A549 treated with CpdA at 1 μM for 4 hours (cell line): ENCODE data around the gene C1orf56. TPM values are rescaled to one million over a fixed set of nuclear protein-coding genes. Genes with fewer than 3 reads are reported as not detected.

Source experiments
- total RNA-seq: library from RNA; stranded (reverse); fragments of 200-300 nt; extraction: Qiagen RNA extraction; gene quantifications from 5 replicates; pipeline ENCODE4 v1.2.3, GENCODE V29; 2022; ENCODE audit warnings: low read depth

The C1orf56 gene, protein sequence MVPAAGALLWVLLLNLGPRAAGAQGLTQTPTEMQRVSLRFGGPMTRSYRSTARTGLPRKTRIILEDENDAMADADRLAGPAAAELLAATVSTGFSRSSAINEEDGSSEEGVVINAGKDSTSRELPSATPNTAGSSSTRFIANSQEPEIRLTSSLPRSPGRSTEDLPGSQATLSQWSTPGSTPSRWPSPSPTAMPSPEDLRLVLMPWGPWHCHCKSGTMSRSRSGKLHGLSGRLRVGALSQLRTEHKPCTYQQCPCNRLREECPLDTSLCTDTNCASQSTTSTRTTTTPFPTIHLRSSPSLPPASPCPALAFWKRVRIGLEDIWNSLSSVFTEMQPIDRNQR
- 5.5 to 9.1 TPM (median 7.4 TPM) in 5 replicates for total RNA-seq

DNA sequence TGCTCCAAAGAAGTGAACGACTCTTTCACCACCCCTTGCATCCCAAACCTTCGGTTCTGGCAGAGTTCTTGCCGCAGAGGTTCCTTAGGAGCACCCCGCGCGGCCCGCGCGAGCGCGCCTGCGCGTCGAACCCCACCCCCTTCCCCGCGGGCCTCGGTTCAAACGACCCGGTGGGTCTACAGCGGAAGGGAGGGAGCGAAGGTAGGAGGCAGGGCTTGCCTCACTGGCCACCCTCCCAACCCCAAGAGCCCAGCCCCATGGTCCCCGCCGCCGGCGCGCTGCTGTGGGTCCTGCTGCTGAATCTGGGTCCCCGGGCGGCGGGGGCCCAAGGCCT is at the start of gene C1orf56:
Gene C1orf56, plus strand, starts transcription at position 161 of the 334 bp plus-strand sequence. Its CDS starts 97 bp downstream, at position 258.

DNA sequence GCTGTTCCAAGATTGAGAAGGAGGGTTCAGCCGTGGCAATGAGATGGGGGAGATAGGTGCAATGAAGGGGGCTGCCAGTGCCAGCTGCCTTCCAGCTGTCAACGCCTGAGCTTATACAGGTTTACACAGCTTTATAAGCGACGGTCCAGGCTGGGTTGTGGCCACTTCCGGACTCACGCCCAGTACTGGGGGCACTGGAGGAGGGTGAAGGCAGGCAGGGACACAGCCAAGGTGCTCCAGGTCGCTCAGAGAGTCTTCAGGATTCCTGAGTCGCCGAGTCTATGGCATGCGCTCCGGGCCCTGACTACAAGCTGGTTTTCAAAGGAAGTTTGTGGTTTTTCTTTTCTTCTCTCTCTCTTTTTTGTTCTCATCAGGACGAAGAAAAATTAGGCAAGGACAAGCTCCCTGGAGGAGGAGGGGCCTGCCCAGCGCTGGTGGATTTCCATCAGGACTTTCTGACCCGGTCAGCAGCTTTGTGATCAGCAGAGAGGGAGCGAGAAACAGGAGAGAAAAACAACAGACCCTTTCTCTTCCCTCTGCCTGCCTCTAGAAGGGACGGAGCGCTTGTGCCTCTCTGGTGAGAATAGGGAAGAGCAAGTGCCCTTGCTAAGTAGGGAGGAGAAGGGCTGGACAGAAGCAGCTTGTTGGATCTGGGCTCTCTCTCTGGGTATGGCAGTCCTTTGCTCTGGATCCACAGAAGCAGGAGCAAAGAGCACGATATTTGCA is 41.1 kb upstream of the C1orf56 start, which contains the start of gene MINDY1:
Gene MINDY1, minus strand, starts transcription at position 576 of the 726 bp plus-strand sequence. CDS start 4,285 bp downstream, outside the sequence.

DNA sequence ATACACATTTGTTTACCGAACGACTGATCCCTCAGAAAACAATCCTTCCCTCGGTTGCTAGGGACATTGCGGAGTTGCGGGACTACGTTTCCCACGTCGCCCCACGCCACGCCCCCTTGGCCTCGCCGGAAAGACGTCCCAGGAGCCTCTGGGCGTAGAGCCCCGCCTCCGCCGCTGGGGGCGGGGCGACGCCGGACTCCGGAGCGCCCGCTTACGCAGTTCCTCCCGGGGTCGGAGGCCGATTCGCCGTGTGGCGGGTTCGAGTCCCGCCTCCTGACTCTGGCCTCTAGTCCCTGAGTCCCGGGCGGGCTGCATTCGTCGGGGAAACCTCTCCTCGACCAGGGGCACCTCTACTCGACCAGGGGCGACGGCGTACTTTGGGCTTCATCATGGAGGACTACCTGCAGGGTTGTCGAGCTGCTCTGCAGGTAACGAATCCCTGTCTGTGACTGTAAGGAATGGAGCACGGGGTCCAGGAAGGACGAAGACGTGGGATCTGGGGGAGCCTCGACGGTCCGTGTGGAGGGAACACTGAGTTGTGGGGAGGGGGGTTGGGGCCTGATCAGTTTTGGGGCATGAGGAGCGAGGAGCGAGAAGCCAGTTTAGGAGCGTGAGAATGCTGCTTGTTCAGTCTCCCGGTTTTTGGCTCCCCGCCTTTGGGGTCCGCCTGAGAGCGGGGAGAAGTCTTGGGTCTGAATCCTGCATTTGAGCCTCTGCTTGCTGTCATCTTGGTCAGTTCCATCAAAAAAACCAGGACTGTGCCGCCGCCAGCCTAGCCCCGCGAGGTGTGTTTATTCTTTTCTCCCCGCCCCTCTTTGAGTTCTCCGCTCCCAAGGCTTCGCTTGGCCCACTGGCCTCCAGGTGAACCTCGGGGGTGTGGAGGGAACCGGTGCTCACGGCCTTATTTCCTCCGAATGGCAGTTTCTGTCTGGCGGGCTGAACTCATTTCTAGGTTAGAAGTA is 39.0 kb upstream of the C1orf56 start, which contains the start of gene PRUNE1:
Gene PRUNE1, plus strand, starts transcription at position 206 of the 962 bp plus-strand sequence. Its CDS starts 184 bp downstream, at position 390.

DNA sequence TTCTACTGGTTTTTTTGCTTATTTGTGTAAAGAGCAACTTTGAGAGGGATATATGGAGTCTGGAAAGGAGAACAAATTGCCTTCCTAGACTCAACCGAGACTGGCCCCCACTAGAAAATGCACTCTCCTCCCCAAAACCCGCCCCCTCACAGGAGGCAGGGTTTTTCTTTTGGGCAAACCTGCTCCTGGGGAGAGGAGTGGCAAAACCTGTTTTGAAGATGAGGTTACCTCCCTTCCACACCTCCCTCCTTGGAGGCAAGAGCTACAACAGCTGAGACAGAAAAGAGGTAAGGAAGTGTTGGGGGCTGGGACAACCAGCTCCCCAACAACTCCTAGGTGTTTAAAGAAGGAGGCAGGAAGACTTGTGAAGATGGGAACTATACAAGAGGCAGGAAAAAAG is 11.2 kb upstream of the C1orf56 start, which contains the start of gene BNIPL:
Gene BNIPL, plus strand, starts transcription at position 231 of the 400 bp plus-strand sequence. Its CDS starts 140 bp downstream, at position 371.

DNA sequence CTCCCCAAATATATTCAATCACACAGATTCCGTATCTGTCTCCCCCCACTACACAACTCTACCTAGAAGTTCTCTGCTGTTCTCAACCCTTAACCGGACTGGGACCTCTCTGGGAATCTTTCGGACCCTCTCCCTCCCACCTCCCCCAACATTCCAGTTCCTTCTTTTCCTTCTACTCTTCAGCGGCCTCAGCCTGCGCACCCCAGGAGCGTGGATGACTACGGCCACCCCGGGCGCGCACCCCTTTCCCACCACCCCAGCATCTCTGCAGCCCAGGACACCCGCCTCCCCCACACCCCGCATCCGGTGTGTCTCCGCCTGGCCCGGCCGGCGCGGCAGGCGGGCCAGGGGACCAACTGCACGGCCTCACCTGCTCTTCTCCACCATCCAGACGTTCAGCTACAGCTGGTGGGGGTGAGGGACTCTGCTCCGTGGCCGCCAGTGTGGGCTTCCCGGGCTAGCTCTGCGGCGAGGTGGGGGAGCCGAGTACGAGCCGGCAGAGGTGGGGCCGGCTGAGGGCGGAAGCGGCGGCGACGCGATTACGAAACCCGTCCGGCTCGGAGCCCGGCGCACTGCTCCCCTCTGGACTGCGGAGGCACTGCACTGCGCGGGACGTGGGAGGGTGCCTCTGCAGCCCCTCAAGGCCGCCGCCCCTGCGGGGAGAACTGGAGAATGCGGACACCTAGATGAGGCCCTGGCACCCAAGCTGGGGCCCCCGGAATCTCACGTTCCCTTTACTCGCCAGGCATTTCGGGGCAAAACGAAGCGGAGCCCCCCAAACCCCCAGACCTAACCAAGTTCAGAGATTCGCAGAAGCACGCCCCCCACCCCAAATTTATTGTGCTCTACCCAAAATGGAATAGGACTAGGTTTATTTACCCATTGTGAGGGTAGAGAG is 11.8 kb downstream of the C1orf56 start, which contains the start of gene CDC42SE1:
Gene CDC42SE1, minus strand, starts transcription at position 514 of the 898 bp plus-strand sequence. CDS start 3,892 bp downstream, outside the sequence.

DNA sequence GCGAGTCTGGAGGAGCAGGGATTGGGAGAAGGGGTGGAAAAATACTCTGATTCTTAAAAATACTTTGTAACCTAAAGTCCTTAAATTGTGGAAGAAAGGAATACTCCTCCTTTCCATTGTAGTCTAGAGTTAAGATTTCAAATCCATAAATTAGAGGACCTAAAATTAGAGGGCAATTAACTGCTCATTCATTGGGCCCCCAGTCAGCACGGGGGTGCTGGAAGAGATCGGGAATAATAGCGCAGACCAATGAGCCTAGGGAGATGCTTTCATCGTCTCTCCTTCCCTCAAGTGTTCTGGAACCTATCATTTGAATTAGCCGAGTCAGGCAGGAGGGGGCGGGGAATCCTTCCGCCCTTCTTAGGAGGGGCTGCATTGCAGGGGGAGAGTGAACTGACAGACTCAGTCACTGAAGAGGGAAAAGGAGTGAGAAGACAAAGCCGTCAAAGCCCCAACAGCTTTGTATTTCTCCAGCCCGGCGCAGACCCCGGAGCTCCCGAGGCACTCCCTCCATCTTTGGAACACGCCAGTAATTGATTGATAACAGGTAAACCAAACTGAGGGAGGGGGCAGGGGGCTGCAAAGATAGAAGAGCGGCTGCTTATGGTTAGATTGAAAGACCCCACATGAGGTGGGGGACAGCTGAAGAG is 12.6 kb downstream of the C1orf56 start, which contains the start of gene MLLT11:
Gene MLLT11, plus strand, starts transcription at position 391 of the 650 bp plus-strand sequence. CDS start 6,828 bp downstream, outside the sequence.

DNA sequence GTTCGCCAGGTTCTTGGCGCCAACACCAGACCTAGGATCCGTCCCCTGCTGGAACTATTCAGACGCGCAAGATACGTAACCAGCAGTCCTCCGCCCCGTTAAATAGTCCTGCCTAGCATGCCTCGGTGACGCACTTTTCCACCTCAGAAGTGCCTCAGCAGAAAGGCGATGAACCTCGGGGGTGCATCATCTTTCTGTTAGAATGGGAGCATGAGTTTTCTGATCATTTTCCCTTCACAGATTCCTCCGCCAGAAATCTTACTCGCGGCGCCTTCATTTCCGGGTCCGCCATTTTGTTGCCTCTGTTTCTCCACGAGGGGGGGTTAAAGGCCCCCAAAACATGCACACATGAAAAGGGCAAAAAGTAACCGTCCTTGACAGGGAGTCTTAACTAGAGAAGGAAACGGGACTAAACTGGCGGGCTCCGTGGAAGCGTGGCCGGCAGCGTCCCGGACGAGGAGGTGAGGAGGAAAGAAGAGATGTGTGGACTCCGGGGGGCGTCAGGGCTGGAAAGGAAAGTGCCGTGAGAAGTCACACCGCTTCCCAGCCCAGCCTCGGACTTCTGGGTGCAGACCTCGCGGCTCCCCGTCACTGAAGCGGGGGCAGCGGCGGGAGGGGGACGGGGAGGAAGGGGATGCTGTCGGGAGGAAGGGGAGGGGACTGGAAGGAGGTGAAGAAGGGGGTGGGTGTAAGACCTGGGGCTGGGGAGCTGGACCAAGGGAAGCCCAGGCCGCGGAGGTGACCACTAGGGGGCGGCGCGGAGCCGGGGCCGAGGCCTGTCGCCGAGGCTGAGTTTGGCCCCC is 23.1 kb downstream of the C1orf56 start, which contains the start of gene GABPB2:
Gene GABPB2, plus strand, starts transcription at position 288 of the 803 bp plus-strand sequence. CDS start 17,429 bp downstream, outside the sequence.

Other genes starting within 250 kb of the C1orf56 start
- gene CTSK, start 239.5 kb upstream of the C1orf56 start, total RNA-seq = 1.7 to 2.2 TPM (median 1.8 TPM) in 5 replicates
- 9.9 to 13.0 TPM (median 12.7 TPM) in 5 replicates for gene ARNT, start 171.2 kb upstream of the C1orf56 start, total RNA-seq
- gene CTXND2, start 160.6 kb upstream of the C1orf56 start, total RNA-seq = not detected in 5 replicates
- 22.9 to 24.6 TPM (median 23.6 TPM) in 5 replicates for gene SETDB1, start 121.4 kb upstream of the C1orf56 start, total RNA-seq
- gene CERS2, start 72.9 kb upstream of the C1orf56 start, total RNA-seq = 249 to 266 TPM (median 256 TPM) in 5 replicates
- gene ANXA9, start 65.5 kb upstream of the C1orf56 start, total RNA-seq = 0.70 to 1.3 TPM (median 0.83 TPM) in 5 replicates
- 2.4 to 3.7 TPM (median 3.0 TPM) in 5 replicates for gene MINDY1, start 40.8 kb upstream of the C1orf56 start, total RNA-seq
- 12.4 to 16.7 TPM (median 14.9 TPM) in 5 replicates for gene PRUNE1, start 39.3 kb upstream of the C1orf56 start, total RNA-seq
- 0.09 to 0.12 TPM (median 0.11 TPM) in 4 of 5 replicates, not detected in the other for gene BNIPL, start 11.2 kb upstream of the C1orf56 start, total RNA-seq
- 68.9 to 77.7 TPM (median 75.0 TPM) in 5 replicates for gene CDC42SE1, start 11.9 kb downstream of the C1orf56 start, total RNA-seq
- 15.1 to 18.7 TPM (median 17.2 TPM) in 5 replicates for gene MLLT11, start 12.6 kb downstream of the C1orf56 start, total RNA-seq
- 2.1 to 3.9 TPM (median 3.8 TPM) in 5 replicates for gene GABPB2, start 23.0 kb downstream of the C1orf56 start, total RNA-seq
- 1.0 to 3.0 TPM (median 1.9 TPM) in 5 replicates for gene SEMA6C, start 98.9 kb downstream of the C1orf56 start, total RNA-seq
- not detected in 5 replicates for gene TNFAIP8L2, start 108.9 kb downstream of the C1orf56 start, total RNA-seq
- 5.5 to 9.9 TPM (median 5.7 TPM) in 5 replicates for gene LYSMD1, start 118.2 kb downstream of the C1orf56 start, total RNA-seq
- gene SCNM1, start 118.4 kb downstream of the C1orf56 start, total RNA-seq = 43.2 to 48.0 TPM (median 45.2 TPM) in 5 replicates
- gene TMOD4, start 128.2 kb downstream of the C1orf56 start, total RNA-seq = 0.25 to 0.35 TPM in 2 of 5 replicates, not detected in the others
- gene VPS72, start 142.4 kb downstream of the C1orf56 start, total RNA-seq = 44.8 to 61.9 TPM (median 47.4 TPM) in 5 replicates
- gene PIP5K1A, start 150.8 kb downstream of the C1orf56 start, total RNA-seq = 41.8 to 52.4 TPM (median 45.2 TPM) in 5 replicates
- gene PSMD4, start 207.0 kb downstream of the C1orf56 start, total RNA-seq = 165 to 226 TPM (median 194 TPM) in 5 replicates
- gene ZNF687, start 234.5 kb downstream of the C1orf56 start, total RNA-seq = 13.1 to 15.6 TPM (median 14.6 TPM) in 5 replicates